AG09309 (cell line): ENCODE data around the gene EMD.

Experiments
- DNase-seq: peaks from one replicate; pipeline ENCODE4 v3.0.0-alpha.2; 2010; ENCODE audit warnings: low read depth
- H3K4me3 ChIP-seq: 2 replicates; pipeline ENCODE4 v1.5.1; 2011; ENCODE audit warnings: mild to moderate bottlenecking, low read depth, low read length, moderate library complexity; ENCODE audit not compliant: control insufficient read depth
- CTCF ChIP-seq: IDR thresholded peaks from 2 replicates; pipeline ENCODE4 v1.5.1; 2011; ENCODE audit warnings: mild to moderate bottlenecking, low read depth, low read length, inconsistent platforms; ENCODE audit not compliant: insufficient read depth, control insufficient read depth; ENCODE audit errors: missing control alignments

Gene EMD

GRCh38 chrX:154360155-154360713 is 18.9 kb upstream of the EMD start:
- no peak for TF ChIP-seq CTCF
- H3K4me3 ChIP-seq, result no peak overlapping the region
- no peak for DNase-seq

GRCh38 chrX:154362085-154362742 is 16.9 kb upstream of the EMD start:
- no peak overlapping the region for H3K4me3 ChIP-seq
- no peak for DNase-seq
- no peak for TF ChIP-seq CTCF

- TF ChIP-seq CTCF, result no peak
- DNase-seq, result no peak
Observed at GRCh38 chrX:154363706-154364439, 15.2 kb upstream of the EMD start.

GRCh38 chrX:154365052-154365600 is 14.0 kb upstream of the EMD start:
- TF ChIP-seq CTCF, result no peak
- H3K4me3 ChIP-seq, result no peak overlapping the region
- DNase-seq, result no peak

More at GRCh38 chrX:154363706-154364439, 15.2 kb upstream of the EMD start:
- no peak overlapping the region for H3K4me3 ChIP-seq

- no peak for DNase-seq
- H3K4me3 ChIP-seq, result no peak overlapping the region
- TF ChIP-seq CTCF, result no peak
Observed at GRCh38 chrX:154365997-154366665, 13.0 kb upstream of the EMD start.

- DNase-seq, result no peak
- no peak overlapping the region for H3K4me3 ChIP-seq
- no peak for TF ChIP-seq CTCF
Observed at GRCh38 chrX:154366666-154367055, 12.4 kb upstream of the EMD start.
